Mesothelial cell of epicardium (in vitro differentiated cells): ENCODE results near the gene TNFRSF4. TPM values are rescaled to one million over a fixed set of nuclear protein-coding genes. Genes with fewer than 3 reads are reported as not detected.
A peak's percentile ranks its signal among the peaks of the same experiment; 100 is the strongest.
"Not testable (repeated sequence)": the region's sequence is repeated elsewhere in the genome, so short reads cannot be mapped to it uniquely, and the experiment has no call there.

Experiments
- DNase-seq, 2 experiments: peaks; one replicate each; pipeline ENCODE4 v3.0.0; 2021; ENCODE audit warnings: low spot score in 2 of 2; ENCODE audit not compliant: unreplicated experiment in 2 of 2
- H3K27ac Mint-ChIP-seq: 2 replicates; pipeline ENCODE4 v1.8.0; 2021; ENCODE audit warnings: mixed read lengths
- H3K27me3 Mint-ChIP-seq: 2 replicates; pipeline ENCODE4 v1.8.0; 2021; ENCODE audit warnings: low read depth, mixed read lengths
- H3K36me3 Mint-ChIP-seq: 2 replicates; pipeline ENCODE4 v1.8.0; 2021; ENCODE audit warnings: mixed read lengths
- H3K4me1 Mint-ChIP-seq: 2 replicates; pipeline ENCODE4 v1.8.0; 2021; ENCODE audit warnings: mixed read lengths
- H3K4me3 Mint-ChIP-seq: 2 replicates; pipeline ENCODE4 v1.8.0; 2021; ENCODE audit warnings: mild to moderate bottlenecking, moderate library complexity, mixed read lengths
- H3K9me3 Mint-ChIP-seq: 2 replicates; pipeline ENCODE4 v1.8.0; 2021; ENCODE audit warnings: mixed read lengths
- total RNA-seq: library from RNA; stranded (reverse); gene quantifications from 3 replicates; pipeline ENCODE4 v1.2.1, GENCODE V29; 2021
- TF ChIP-seq, protein P1 (sequence below): fragments of 200-600 bp; sonication (generic); IDR thresholded peaks from one replicate; pipeline ENCODE4 v1.5.0; 2021; ENCODE audit warnings: antibody characterized with exemption; ENCODE audit not compliant: unreplicated experiment

The TNFRSF4 gene
- total RNA-seq, 1 donor from 2014 or later: 0.34 TPM

DNA sequence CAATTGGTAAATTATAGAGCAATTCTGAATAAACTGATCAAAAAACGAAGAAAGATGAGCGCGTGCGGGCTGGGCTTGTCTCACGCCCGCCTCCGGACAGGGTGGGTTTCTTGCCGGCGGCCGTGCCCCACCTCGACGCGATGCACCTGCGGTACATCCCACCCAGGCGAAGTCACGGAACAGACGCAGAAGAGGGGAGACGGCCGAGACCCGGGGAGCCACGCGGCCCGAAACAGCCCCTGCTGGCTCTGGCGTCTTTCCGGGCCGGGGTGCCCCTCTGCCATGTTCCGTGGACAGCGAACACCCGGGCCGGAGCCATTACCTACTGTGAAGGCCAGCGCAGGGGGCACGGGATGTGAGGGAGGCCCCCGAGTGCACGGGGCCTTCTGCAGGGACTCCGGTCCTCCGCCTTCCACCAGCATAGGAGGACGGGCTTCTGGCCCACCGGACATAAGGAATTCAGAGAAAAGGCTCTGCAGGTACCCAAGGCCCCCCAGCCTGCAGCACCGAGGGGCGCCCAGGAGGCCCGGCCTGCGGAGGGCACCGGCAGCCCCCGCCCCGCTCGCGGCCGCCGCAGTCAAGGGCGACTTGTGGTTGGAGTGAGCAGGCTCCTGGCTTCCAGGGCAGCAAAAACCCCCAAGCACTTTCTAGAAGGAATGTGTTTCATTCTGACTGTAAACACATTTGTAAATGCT is 40.2 kb upstream of the TNFRSF4 start:
- Mint-ChIP-seq H3K36me3 (peaks cover 25% of the 10 kb centered on the region), H3K27ac (no peak overlapping the region), H3K9me3 (no peaks in the 10 kb centered on the region), H3K27me3 (no peaks in the 10 kb centered on the region), H3K4me3 (no peak overlapping the region), H3K4me1 (peaks cover 2% of the 10 kb centered on the region)
- TF ChIP-seq, protein P1, sequence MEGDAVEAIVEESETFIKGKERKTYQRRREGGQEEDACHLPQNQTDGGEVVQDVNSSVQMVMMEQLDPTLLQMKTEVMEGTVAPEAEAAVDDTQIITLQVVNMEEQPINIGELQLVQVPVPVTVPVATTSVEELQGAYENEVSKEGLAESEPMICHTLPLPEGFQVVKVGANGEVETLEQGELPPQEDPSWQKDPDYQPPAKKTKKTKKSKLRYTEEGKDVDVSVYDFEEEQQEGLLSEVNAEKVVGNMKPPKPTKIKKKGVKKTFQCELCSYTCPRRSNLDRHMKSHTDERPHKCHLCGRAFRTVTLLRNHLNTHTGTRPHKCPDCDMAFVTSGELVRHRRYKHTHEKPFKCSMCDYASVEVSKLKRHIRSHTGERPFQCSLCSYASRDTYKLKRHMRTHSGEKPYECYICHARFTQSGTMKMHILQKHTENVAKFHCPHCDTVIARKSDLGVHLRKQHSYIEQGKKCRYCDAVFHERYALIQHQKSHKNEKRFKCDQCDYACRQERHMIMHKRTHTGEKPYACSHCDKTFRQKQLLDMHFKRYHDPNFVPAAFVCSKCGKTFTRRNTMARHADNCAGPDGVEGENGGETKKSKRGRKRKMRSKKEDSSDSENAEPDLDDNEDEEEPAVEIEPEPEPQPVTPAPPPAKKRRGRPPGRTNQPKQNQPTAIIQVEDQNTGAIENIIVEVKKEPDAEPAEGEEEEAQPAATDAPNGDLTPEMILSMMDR: no peak
- DNase-seq: no peak

DNA sequence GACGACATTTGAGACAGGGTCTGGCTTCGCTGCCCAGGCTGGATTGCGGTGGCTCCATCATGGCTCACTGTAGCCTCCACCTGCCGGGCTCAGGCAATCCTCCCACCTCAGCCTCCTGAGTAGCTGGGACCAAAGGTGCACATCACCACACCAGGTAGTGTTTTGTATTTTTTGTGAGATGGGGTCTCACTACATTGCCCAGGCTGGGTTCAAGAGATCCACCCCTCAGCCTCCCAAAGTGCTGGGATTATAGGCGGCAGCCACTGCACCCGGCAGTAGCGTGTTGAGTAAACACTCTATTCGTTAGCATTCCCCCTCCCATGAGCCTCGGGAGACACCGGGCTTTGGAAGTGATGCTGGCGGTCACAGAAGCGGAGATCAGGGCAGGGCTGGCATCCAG is 39.4 kb upstream of the TNFRSF4 start:
- H3K4me1 Mint-ChIP-seq: peaks cover 2% of the 10 kb centered on the region
- TF ChIP-seq, protein P1: no peak
- no peaks in the 10 kb centered on the region for H3K9me3 Mint-ChIP-seq
- no peak overlapping the region for H3K4me3 Mint-ChIP-seq
- H3K27ac Mint-ChIP-seq: no peak overlapping the region
- H3K27me3 Mint-ChIP-seq: no peaks in the 10 kb centered on the region
- no peak for DNase-seq
- H3K36me3 Mint-ChIP-seq: peaks cover 22% of the 10 kb centered on the region

DNA sequence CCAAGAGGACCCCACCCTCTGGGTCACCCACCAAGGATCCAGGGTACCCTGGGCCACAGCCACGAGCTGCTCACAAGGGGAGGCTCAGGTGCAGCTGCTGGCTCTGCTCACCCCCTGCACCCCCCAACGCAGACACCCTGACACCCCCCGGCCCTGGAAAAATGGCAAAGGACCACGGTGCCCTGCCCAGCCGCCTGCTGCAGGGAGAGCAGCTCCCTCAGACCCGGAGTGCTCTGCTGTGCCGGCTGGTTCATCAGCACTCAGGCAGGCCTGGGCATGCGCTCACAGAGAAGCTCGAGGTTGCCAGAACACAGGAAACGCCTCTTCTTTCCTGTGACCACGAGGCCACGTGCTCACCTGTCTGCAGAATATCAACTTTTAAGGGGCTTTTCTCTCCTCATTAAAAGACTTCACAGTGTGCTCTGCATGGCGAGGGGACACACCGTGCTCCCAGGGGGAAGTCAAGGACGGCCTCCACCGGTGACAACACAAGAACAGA is 36.9 kb upstream of the TNFRSF4 start:
- no peak for DNase-seq
- H3K27ac Mint-ChIP-seq: peak overlapping the region; percentile 39
- TF ChIP-seq, protein P1: no peak
- peaks cover 12% of the 10 kb centered on the region for H3K36me3 Mint-ChIP-seq
- H3K27me3 Mint-ChIP-seq: peaks cover 12% of the 10 kb centered on the region
- H3K4me1 Mint-ChIP-seq: peaks cover 2% of the 10 kb centered on the region
- no peak overlapping the region for H3K4me3 Mint-ChIP-seq
- H3K9me3 Mint-ChIP-seq: no peaks in the 10 kb centered on the region

DNA sequence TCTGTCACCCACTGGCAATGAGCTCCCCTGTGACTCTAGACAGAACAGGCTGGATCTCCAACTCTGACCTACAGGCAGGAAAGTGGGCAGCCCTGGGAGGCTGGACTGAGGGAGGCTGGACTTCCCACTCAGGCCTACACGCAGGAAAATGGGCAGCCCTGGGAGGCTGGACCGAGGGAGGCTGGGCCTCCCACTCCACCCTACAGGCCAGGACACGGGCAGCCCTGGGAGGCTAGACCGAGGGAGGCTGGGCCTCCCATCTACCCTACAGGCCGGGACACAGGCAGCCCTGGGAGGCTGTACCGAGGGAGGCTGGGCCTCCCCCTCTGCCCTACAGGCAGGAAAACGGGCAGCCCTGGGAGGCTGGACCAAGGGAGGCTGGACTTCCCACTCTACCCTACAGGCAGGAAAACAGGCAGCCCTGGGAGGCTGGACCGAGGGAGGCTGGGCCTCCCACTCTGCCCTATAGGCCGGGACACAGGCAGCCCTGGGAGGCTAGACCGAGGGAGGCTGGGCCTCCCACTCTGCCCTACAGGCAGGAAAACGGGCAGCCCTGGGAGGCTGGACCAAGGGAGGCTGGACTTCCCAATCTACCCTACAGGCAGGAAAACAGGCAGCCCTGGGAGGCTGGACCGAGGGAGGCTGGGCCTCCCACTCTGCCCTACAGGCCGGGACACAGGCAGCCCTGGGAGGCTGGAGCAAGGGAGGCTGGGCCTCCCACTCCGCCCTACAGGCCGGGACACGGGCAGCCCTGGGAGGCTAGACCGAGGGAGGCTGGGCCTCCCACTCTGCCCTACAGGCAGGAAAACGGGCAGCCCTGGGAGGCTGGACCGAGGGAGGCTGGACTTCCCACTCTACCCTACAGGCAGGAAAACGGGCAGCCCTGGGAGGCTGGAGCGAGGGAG is 34.3 kb upstream of the TNFRSF4 start:
- H3K4me1 Mint-ChIP-seq, H3K9me3 Mint-ChIP-seq, H3K36me3 Mint-ChIP-seq, DNase-seq, H3K4me3 Mint-ChIP-seq, H3K27ac Mint-ChIP-seq: not testable (repeated sequence)
- peaks cover 12% of the 10 kb centered on the region for H3K27me3 Mint-ChIP-seq

DNA sequence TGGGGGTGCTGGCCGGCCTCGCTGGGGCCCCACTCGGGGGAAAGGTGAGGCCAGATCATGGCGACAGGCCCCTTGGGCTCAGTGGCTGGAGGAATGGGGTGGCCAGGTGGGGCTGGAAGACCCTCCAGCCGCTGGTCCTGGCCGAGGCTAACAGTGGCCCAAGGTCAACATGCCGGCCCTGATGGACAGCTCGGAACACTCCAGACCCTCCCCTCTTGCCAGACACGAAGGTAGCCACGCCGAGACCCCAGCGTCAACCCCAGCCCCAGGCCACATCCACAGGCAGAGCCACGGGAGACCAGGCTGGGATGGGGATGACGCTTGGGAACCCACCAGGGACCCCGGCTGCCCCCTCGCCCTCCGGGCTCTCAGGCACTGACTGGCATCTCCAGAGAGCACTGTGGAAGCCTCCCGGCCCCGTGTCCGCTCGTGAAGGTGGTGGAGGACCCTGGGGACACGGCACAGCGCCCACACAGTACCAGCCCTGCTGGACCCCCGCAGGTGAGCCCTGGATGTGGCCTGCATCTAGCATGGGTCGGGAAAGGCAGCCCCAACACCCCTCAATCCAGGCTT is 33.5 kb upstream of the TNFRSF4 start:
- H3K4me1 Mint-ChIP-seq: peaks cover 2% of the 10 kb centered on the region
- H3K9me3 Mint-ChIP-seq: no peaks in the 10 kb centered on the region
- H3K36me3 Mint-ChIP-seq: peaks cover 3% of the 10 kb centered on the region
- DNase-seq: no peak
- peaks cover 12% of the 10 kb centered on the region for H3K27me3 Mint-ChIP-seq
- TF ChIP-seq, protein P1: no peak
- no peak overlapping the region for H3K4me3 Mint-ChIP-seq
- H3K27ac Mint-ChIP-seq: no peak overlapping the region
